Astrocyte of the spinal cord (primary cell): Measurements from ENCODE around the gene PLSCR3.

Experiments
- DNase-seq: peaks from one replicate; pipeline ENCODE4 v3.0.0; 2011; ENCODE audit warnings: low read depth, low spot score
- H3K4me3 ChIP-seq: 2 replicates; pipeline ENCODE4 v1.5.1; 2011; ENCODE audit warnings: low read depth, mild to moderate bottlenecking, low read length, moderate library complexity
- in situ Hi-C: cut with HindIII; loops from 2 replicates; pipeline ENCODE4 v1.10.0; 2017; ENCODE audit warnings: low sequenced_read_pairs
- TF ChIP-seq, protein P1 (sequence below): IDR thresholded peaks from 2 replicates; pipeline ENCODE4 v1.5.1; 2012; ENCODE audit warnings: low read depth, mild to moderate bottlenecking, low read length, inconsistent platforms

Gene PLSCR3

DNA sequence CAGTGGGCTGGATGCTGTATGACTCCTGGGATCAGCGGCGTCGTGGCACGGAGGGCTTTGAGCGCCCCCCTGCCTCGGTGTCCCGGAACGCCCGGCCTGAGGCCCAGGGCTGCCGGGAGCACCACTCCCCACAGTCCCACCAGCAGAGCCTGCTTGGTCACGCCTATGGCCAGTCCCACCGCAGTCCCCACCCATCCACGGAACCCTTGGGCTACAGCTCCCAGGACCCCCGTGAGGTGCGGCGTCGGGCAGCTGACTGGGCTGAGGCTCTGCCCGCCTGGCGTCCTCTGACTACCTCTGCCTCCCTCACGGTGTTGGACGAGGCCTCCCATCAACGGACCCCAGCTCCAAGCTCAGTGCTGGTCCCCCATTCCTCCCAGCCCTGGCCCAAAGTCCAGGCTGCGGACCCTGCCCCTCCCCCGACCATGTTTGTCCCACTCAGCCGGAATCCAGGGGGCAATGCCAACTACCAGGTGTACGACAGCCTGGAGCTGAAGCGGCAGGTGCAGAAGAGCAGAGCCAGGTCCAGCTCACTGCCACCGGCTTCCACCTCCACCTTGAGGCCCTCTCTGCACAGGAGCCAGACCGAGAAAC lies 32.7 kb upstream of the PLSCR3 start:
- in situ Hi-C loops = no loop called here
- no peak overlapping the region for H3K4me3 ChIP-seq
- TF ChIP-seq, protein P1, sequence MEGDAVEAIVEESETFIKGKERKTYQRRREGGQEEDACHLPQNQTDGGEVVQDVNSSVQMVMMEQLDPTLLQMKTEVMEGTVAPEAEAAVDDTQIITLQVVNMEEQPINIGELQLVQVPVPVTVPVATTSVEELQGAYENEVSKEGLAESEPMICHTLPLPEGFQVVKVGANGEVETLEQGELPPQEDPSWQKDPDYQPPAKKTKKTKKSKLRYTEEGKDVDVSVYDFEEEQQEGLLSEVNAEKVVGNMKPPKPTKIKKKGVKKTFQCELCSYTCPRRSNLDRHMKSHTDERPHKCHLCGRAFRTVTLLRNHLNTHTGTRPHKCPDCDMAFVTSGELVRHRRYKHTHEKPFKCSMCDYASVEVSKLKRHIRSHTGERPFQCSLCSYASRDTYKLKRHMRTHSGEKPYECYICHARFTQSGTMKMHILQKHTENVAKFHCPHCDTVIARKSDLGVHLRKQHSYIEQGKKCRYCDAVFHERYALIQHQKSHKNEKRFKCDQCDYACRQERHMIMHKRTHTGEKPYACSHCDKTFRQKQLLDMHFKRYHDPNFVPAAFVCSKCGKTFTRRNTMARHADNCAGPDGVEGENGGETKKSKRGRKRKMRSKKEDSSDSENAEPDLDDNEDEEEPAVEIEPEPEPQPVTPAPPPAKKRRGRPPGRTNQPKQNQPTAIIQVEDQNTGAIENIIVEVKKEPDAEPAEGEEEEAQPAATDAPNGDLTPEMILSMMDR = no peak
- no peak for DNase-seq

DNA sequence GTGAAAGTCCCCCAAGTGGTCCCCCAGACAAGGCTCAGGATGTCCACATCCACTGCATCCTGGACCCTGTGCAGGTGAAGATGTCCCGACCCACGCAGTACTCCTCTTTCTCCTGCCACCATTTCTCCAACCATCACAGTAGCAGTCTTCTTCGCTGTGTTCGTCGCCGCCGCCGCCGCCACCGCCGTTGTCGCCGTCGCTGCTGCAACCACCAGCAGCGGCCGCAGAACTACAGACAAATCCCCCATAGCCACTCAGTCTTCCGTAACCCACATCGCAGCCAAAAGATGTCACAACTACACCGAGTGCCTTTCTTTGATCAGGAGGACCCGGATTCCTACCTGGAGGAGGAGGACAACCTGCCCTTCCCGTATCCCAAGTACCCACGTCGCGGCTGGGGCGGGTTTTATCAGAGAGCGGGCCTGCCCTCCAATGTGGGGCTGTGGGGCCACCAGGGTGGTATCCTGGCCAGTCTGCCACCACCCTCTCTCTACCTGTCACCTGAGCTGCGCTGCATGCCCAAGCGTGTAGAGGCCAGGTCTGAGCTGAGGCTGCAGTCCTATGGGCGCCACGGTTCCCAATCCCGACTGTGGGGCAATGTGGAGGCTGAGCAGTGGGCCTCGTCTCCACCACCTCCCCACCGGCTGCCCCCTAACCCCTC lies 32.0 kb upstream of the PLSCR3 start:
- DNase-seq = no peak
- in situ Hi-C loops = no loop called here
- TF ChIP-seq, protein P1 = no peak
- no peak overlapping the region for H3K4me3 ChIP-seq

DNA sequence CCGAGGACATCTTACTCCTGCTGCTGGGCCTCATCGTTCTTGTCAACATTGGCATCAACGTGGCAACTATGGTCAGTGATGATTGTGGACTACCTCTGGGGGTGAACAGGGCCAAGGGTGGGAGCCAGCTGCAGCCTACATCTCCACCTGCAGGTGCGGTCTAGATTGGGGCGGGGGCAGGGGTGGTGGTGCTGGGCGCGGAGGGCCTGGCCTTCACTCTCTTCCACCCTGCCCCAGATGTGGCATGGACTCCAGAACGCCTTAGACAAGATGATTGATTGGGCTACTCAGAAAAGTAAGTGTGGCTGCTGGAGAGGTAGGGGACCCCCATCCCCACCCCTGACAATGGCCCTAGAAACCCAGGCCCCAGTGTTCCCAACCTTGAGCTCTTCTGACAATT lies 31.4 kb upstream of the PLSCR3 start:
- TF ChIP-seq, protein P1 = no peak
- in situ Hi-C loops = no loop called here
- no peak for DNase-seq
- no peak overlapping the region for H3K4me3 ChIP-seq

DNA sequence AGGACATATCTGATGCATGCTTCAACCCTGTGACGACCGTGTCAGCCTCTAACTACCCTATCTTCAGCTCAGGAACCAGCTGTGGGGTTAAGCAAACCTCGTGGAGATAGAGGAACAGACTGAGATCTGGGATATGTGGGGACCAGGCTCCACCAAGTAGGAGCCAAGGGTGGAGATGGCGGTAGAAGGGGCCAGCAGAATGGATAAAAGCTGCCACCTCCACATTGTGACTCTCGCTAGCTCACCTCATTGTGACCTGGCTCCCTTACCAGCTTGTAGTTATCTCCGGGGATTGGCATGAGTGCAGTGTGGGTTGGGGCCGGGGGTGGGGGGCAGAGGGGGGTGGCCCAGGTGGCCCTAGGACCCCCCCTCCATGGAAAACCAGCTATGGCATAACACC lies 31.0 kb upstream of the PLSCR3 start, which contains the start of gene SPEM2:
SPEM2 (plus strand) TSS at position 301 of the 400 bp plus-strand sequence; CDS start at position 374, 73 bp downstream.
- no peak within 1 kb of the TSS for H3K4me3 ChIP-seq
- TF ChIP-seq, protein P1 = no peak
- no peak for DNase-seq
- in situ Hi-C loops = no loop called here

DNA sequence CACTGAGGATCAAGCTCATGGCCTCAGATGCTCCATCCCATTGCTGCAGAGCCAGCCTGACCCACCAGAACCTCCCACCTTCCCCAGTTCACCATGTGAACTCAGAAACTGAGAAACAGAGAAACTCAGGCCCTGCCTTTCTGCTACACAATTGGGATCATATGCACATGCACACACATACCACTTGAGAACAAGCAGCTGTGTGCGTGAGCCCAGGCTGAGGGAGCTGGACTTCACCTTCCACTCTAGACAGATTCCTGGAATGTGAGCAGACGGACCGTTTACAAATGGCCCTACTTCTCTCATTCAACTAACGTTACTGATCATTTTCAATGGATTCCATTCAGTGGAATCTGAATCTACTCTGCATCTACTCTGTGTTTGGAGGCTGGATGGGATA lies 29.4 kb upstream of the PLSCR3 start:
- H3K4me3 ChIP-seq = no peak overlapping the region
- in situ Hi-C loops = no loop called here
- no peak for DNase-seq
- TF ChIP-seq, protein P1 = no peak

DNA sequence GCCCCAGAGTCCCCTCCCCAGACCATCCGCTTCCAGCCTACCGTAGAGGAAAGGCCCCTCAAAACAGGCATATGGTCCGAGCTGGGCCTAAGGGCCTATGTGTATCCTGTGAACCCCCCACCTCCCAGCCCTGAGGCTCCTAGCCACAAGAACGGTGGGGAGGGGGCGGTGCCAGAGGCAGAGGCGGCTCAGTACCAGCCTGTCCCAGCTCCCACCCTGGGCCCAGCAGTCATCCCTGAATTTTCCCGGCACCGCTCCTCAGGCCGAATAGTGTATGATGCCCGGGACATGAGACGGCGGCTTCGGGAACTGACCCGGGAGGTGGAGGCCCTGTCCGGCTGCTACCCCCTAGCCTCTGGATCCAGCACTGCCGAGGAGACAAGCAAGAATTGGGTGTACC lies 26.9 kb upstream of the PLSCR3 start:
- in situ Hi-C loops = no loop called here
- H3K4me3 ChIP-seq = no peak overlapping the region
- DNase-seq = no peak
- TF ChIP-seq, protein P1 = no peak
